OCI-LY3 (cell line): ENCODE results near the gene PLXNA3.
"Not testable (repeated sequence)": the region's sequence is repeated elsewhere in the genome, so short reads cannot be mapped to it uniquely, and the experiment has no call there.

Experiments used
- H2AFZ ChIP-seq: fragments of 200-600, 300-600 bp; shearing (Covaris generic); 2 replicates; pipeline ENCODE4 v1.6.0; 2014; ENCODE audit warnings: antibody characterized with exemption, low read depth, low read length
- H3K27ac ChIP-seq: fragments of 200-600, 300-600 bp; sonication (generic); 2 replicates; pipeline ENCODE4 v1.5.1; 2014; ENCODE audit warnings: mild to moderate bottlenecking, low read length, moderate library complexity, mixed read lengths
- H3K27me3 ChIP-seq: fragments of 200-600, 300-600 bp; sonication (generic); 2 replicates; pipeline ENCODE4 v1.6.1; 2014; ENCODE audit warnings: low read depth, low read length, mixed read lengths
- H3K36me3 ChIP-seq: fragments of 200-600, 300-600 bp; sonication (generic); replicated peaks from 2 replicates; pipeline ENCODE3; 2014; ENCODE audit warnings: low read depth, low read length, mixed read lengths
- H3K4me1 ChIP-seq: fragments of 300-600, 200-600 bp; sonication (generic); 2 replicates; pipeline ENCODE4 v1.6.1; 2014; ENCODE audit warnings: low read length, mixed read lengths
- H3K4me2 ChIP-seq: fragments of 200-600, 300-600 bp; sonication (generic); 2 replicates; pipeline ENCODE4 v1.6.1; 2014; ENCODE audit warnings: low read length, mixed read lengths
- H3K4me3 ChIP-seq: fragments of 300-600, 200-600 bp; sonication (generic); 2 replicates; pipeline ENCODE4 v1.5.1; 2014; ENCODE audit warnings: antibody characterized with exemption, mild to moderate bottlenecking, low read length, moderate library complexity
- H3K79me2 ChIP-seq: fragments of 300-600, 200-600 bp; shearing (Covaris generic); 2 replicates; pipeline ENCODE4 v1.6.1; 2014; ENCODE audit warnings: mild to moderate bottlenecking, low read length, mixed read lengths
- H3K9ac ChIP-seq: fragments of 300-600, 200-600 bp; shearing (Covaris generic); 2 replicates; pipeline ENCODE4 v1.6.0; 2014; ENCODE audit warnings: mild to moderate bottlenecking, low read length, moderate library complexity
- H3K9me3 ChIP-seq: fragments of 200-600, 300-600 bp; shearing (Covaris generic); 2 replicates; pipeline ENCODE4 v1.6.1; 2014; ENCODE audit warnings: low read length, mixed read lengths; ENCODE audit not compliant: insufficient read depth
- H4K20me1 ChIP-seq: fragments of 200-600, 300-600 bp; sonication (generic); 2 replicates; pipeline ENCODE4 v1.6.1; 2016; ENCODE audit warnings: low read length, mixed read lengths; ENCODE audit not compliant: insufficient read depth
- EZH2phosphoT487 ChIP-seq: fragments of 200-600 bp; shearing (Covaris generic); IDR thresholded peaks from 2 replicates; pipeline ENCODE4 v1.6.1; 2018; ENCODE audit warnings: antibody characterized with exemption, mixed run types, low read depth
- TF ChIP-seq, protein P1 (sequence below): fragments of 200-600, 300-600 bp; sonication (generic); IDR thresholded peaks from 2 replicates; pipeline ENCODE4 v1.5.1; 2014; ENCODE audit warnings: antibody characterized with exemption, low read length, low read depth

Gene PLXNA3

GRCh38 chrX:154495472-154495922, 37.4 kb downstream of the PLXNA3 start:
- no peaks in the 10 kb centered on the region for H3K9me3 ChIP-seq
- peaks cover 16% of the 10 kb centered on the region for H3K4me1 ChIP-seq
- H3K4me3 ChIP-seq = no peak overlapping the region
- no peak overlapping the region for H3K4me2 ChIP-seq
- H3K36me3 ChIP-seq = no peaks in the 10 kb centered on the region
- H4K20me1 ChIP-seq = no peaks in the 10 kb centered on the region
- no peak overlapping the region for H2AFZ ChIP-seq
- no peaks in the 10 kb centered on the region for H3K27me3 ChIP-seq
- no peak overlapping the region for H3K9ac ChIP-seq
- no peaks in the 10 kb centered on the region for H3K79me2 ChIP-seq
- TF ChIP-seq, protein P1, sequence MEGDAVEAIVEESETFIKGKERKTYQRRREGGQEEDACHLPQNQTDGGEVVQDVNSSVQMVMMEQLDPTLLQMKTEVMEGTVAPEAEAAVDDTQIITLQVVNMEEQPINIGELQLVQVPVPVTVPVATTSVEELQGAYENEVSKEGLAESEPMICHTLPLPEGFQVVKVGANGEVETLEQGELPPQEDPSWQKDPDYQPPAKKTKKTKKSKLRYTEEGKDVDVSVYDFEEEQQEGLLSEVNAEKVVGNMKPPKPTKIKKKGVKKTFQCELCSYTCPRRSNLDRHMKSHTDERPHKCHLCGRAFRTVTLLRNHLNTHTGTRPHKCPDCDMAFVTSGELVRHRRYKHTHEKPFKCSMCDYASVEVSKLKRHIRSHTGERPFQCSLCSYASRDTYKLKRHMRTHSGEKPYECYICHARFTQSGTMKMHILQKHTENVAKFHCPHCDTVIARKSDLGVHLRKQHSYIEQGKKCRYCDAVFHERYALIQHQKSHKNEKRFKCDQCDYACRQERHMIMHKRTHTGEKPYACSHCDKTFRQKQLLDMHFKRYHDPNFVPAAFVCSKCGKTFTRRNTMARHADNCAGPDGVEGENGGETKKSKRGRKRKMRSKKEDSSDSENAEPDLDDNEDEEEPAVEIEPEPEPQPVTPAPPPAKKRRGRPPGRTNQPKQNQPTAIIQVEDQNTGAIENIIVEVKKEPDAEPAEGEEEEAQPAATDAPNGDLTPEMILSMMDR = no peak
- TF ChIP-seq EZH2phosphoT487 = no peak
- no peak overlapping the region for H3K27ac ChIP-seq

- peaks cover 12% of the 10 kb centered on the region for H3K4me1 ChIP-seq
- H3K9me3 ChIP-seq, H3K79me2 ChIP-seq, H3K9ac ChIP-seq, H3K4me3 ChIP-seq, H4K20me1 ChIP-seq, H3K27ac ChIP-seq, H3K4me2 ChIP-seq, H3K27me3 ChIP-seq, H3K36me3 ChIP-seq, H2AFZ ChIP-seq: not testable (repeated sequence)
Measured at GRCh38 chrX:154496591-154497137, 38.6 kb downstream of the PLXNA3 start.

- H3K9ac ChIP-seq, H3K4me2 ChIP-seq, H3K27me3 ChIP-seq, H3K36me3 ChIP-seq, H3K27ac ChIP-seq, H3K9me3 ChIP-seq, H3K79me2 ChIP-seq, H3K4me3 ChIP-seq, H4K20me1 ChIP-seq, H2AFZ ChIP-seq: not testable (repeated sequence)
- peaks cover 12% of the 10 kb centered on the region for H3K4me1 ChIP-seq
Measured at GRCh38 chrX:154501423-154501822, 43.3 kb downstream of the PLXNA3 start.

DNA sequence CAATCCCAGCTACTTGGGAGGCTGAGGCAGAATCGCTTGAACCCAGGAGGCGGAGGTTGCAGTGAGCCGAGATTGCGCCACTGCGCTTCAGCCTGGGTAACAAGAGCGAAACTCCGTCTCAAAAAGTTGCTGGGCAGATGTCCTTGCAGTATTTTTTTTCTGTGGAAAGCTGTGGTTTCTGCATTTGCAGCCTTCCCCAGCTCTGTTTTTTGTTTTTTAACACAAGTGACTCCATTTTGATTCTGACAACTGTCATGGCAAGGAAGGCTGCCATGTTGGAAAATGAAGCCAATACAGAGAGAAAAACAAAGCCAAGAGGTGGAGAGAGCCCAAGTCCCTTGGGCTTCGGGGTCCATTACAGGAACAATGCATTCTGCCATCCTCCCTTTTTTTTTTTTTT, 44.0 kb downstream of the PLXNA3 start:
- no peak overlapping the region for H3K4me2 ChIP-seq

GRCh38 chrX:154502989-154503388, 44.9 kb downstream of the PLXNA3 start:
- H3K27me3 ChIP-seq = no peaks in the 10 kb centered on the region

More for the DNA sequence above, 44.0 kb downstream of the PLXNA3 start:
- Histone ChIP-seq H3K27ac (no peak overlapping the region), H3K4me1 (peaks cover 8% of the 10 kb centered on the region), H3K4me3 (no peak overlapping the region), H3K9ac (no peak overlapping the region), H3K79me2 (no peaks in the 10 kb centered on the region), H4K20me1 (no peaks in the 10 kb centered on the region), H3K27me3 (no peaks in the 10 kb centered on the region), H2AFZ (no peak overlapping the region), H3K9me3 (no peaks in the 10 kb centered on the region), H3K36me3 (no peaks in the 10 kb centered on the region)
- no peak for TF ChIP-seq EZH2phosphoT487
- TF ChIP-seq, protein P1 = no peak

More at GRCh38 chrX:154502989-154503388, 44.9 kb downstream of the PLXNA3 start:
- Histone ChIP-seq H3K36me3 (no peaks in the 10 kb centered on the region), H2AFZ (no peak overlapping the region), H3K4me3 (no peak overlapping the region), H3K4me2 (no peak overlapping the region), H3K79me2 (no peaks in the 10 kb centered on the region), H3K9ac (no peak overlapping the region), H3K9me3 (no peaks in the 10 kb centered on the region), H3K4me1 (peaks cover under 1% of the 10 kb centered on the region; the same call in 1 of the 2 replicates), H4K20me1 (no peaks in the 10 kb centered on the region), H3K27ac (no peak overlapping the region)
- no peak for TF ChIP-seq EZH2phosphoT487
- TF ChIP-seq, protein P1 = no peak
